Suppressor macrophage (primary cell): Measurements from ENCODE around the gene PELI2.

Source experiments
- DNase-seq, 4 experiments: peaks; one replicate each; pipeline ENCODE4 v3.0.0-alpha.2; 2020 to 2022

PELI2 gene

DNA sequence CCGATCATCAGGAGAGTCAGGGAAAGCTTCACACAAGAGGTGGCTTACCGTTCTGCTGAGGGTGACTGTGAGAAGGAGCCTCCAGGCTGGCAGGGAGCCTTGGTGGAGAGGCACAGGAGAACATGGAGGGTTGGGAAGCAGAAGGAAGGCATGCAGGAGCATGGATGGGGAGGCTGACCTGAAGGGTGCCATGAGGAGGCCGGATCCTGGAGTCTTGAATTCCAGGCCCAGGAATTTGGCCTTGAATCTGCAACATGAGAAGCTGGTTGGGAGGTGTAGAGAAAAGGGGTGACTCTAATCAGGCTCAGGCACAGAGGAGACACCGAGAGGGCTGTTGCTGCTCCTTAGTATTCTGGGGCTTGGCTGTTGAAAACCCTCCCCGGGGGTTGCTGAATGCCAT, 130.2 kb downstream of the PELI2 start:
- DNase-seq = no peak

DNA sequence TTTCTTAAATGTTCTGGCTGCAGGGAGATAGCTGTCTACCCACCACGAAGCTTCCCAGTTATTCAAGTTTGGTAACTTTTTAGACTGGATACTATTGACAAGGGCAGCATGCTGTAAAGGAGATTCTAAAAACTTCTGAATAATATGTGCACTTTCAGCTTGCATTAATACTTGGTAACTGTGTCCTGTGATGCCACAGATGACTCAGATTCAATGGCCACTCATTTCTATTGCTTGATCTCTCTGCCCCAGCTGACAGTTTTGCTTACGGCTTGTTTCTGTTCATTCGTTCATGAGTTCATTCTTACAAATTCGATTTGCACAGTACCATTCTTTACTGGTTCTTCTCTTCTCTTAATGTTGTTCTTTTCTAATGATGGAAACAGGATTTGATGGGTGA, 142.8 kb downstream of the PELI2 start:
- DNase-seq = no peak

DNA sequence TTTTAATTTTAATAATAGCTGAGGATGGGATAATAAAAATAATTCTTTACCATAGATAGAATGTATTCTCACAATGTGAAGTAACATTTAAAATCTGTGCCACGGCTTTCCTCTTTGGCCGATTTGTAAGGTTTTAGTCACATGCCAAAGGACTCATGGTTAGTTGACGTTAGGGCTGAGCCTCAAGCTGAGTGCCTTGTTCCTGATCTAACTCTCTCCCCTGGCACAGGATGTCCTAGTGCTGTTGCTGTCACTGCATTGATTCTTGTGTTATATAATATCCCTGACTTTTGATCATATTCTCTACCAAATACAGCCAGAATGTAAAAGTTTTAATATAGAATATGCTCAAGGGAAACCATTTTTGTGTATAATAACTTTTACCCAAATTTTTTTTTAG, 144.3 kb downstream of the PELI2 start:
- no peak for DNase-seq

DNA sequence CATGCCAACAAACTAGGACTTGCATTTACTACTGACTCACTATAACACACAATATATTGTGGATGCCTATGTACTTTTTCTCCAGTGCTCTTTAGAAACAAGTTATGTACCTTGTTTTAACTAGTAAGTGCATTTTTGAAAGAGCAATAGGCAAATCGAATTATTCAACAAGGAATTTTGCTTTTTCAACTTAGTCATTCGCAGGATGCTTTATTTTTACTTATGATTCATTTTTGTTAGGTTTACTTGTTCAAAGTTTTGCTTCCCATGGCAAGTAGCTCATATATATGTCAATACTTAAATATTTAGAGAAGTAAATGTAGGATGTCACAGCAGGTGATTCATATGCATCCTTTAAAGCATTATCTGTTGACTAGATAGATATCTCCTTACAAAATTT, 149.8 kb downstream of the PELI2 start:
- DNase-seq = no peak

DNA sequence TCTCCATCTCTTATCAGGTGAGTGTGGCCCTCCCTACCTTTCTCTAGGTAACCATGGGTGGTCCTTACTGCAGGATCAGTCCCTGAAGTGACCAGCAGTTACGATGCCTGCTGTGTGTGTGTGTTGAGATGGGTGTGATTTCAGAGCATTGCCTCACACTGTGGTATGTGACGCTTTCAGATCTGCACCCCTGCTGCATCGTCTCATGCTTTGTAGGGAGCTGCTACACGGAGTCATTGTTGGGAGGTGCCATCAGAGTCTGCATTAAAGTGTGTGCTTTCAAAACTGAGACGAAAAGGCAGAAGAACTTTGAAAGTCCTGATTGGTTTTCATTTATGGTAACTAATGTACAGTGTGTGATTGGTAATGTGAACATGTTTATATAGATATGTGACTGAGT, 150.5 kb downstream of the PELI2 start:
- no peak for DNase-seq

DNA sequence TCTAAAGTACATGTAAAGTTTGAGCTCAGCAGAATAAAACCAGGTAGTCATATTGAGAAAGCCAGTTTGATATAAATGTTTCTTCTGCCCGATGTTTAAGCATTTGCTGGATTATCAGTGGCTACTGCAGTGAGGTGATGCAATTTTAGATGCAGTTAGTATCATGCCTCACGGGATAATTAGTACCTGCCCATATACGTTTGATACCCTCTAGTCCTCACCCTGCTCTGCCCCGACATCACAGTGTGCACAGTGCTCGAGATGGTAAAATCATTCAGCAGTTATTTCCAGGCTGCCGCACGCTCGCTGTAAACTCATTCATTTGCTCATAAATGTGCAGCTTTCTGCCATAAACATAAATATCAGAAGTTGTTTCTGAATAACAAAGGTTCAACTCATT, 152.7 kb downstream of the PELI2 start:
- no peak for DNase-seq

DNA sequence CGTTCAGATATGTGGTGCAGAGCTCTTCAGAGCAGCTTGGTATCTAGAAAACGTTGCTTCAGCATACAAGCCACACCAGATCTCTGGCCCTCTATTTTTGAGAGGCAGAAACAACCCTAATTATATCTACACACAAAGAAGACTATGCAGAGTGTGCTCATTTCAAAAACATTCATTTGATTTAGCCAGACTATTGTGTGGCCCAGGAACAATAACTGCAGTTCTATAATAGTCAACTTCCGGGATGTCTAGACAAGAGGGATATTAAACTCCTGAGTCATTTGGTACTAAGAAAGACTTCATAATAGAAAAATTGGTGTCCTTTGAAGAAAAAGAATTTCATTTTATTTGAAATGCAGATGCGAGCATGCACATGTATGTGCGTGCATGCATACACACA, 153.8 kb downstream of the PELI2 start:
- DNase-seq = no peak

DNA sequence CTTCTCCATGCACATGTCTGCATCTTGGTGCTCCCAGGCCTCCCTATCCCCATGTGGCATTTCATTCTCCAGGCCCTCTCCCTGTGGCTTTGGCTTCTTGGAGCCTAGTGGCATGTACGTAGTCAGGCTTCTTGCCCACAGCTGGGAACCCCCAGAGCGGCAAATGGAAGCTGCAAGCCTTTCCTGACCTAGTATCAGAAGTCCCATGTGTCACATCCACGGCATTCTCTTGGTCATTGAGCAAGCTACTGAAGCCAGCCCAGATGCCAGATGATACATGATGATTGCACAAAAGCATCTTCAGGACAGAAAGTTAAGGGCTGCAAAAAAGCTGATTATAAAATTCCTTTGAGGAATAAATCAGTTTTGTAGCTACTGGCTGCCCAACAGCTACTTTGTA, 154.9 kb downstream of the PELI2 start:
- DNase-seq = no peak

DNA sequence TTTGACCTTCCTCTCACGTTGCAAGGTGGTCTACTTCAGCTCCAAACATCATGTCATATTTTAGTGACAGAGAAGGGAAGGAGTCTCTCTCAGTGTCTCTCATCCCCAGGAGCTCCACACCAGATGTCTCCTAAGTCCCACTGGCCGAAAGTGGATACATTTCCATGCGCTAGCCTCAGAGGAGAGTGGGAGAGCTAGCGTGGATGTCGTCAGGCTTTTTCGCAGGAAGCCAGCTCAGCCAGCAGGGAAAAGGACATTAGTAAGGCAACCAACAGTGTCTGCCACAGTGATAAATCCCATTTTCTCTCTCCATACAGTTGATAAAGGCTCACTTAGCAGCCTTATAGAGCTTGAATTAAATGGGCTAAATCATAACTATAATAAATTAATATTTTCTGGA, 155.7 kb downstream of the PELI2 start:
- no peak for DNase-seq

DNA sequence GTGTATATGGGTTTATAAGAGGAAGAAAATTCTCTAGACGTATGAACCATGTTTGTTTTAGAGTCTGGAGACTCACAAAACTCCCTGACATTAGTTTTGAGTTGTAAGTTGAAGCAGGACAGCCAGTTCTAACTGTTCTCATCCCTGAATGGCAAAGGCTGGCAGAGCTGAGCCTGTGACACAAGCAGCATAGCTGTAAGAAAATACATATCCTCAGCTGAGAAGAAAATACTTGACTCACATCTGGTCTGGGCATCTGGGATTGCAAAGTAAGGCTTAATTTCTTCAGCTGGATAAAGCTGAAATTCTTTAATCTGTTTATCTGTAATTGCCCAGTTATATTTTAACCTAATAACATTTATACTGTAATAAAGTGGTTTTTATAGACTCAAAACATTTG, 156.3 kb downstream of the PELI2 start:
- no peak for DNase-seq

DNA sequence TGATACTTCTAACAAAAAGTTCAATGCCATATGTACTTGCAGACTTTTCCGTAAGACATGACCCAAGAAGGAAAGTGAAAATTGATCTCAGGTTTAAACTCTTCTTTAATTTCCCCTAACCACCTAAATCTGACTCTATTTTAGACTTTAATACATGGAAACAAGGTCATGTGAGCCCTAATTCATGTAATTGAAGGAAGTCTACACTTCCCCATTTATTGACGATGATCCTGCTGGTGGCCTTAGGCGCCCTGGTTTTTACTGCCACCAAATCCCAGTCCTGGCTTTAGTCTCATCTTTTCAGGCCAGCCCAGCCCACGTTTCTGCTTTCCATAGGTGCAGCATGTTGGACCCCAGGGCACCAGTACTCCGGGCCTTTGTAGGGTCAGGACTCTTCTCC, 157.9 kb downstream of the PELI2 start:
- DNase-seq = peak; percentile 39 to 60 (median 50)

DNA sequence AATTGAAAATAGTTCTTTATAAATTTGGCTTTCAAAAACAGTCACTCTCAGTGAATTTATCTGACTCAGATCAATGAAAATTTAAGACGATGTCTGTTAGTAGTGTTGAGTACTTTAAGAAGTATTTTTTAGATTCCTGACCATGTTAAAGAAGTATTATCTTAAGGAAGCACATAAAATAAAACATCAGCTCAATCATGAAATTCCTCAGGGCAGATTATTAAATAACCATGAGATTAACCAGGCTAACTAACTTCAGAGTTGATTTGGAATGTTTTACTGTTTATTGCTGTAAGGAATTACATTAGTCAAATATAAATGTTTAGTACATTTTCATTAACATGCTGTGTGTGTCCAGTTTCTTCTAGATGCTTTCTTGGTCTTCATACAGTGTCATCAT, 160.2 kb downstream of the PELI2 start:
- DNase-seq = no peak

DNA sequence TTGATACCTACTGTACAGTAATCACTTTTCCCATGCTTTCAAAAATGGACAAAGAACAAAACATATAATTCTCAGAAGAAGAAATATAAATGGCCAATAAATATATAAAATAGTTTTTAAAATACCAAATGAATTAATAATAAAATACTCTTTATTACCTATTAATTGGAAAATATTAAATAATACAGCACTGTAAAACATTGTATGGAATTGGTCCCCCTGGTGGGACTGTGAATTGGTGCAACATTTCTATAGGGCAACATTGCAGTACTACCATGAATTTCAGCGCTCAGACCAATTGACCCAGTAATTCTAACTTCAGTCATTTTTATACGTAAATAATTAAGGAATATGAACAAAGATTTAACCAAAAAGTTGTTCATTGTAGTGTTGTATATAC, 162.6 kb downstream of the PELI2 start:
- DNase-seq = peak in 1 of 4 experiments; percentile 2

DNA sequence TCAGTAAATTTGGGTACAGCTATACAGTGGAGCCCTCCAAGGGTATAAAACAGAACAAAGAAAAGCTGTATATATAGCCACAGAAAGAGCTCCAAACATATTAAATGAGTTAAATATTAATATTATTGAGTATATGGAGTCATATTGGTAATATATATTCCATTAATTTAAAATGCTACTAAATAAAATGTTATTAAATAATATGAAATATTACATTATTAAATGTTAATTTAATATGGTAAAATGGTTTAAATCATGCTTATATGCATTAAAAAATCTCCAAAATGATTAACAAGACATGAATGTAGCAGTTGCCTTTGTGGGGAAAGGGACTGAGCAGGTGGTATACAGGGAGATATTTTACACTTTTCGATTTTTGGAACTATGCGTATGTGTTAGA, 164.0 kb downstream of the PELI2 start:
- no peak for DNase-seq

DNA sequence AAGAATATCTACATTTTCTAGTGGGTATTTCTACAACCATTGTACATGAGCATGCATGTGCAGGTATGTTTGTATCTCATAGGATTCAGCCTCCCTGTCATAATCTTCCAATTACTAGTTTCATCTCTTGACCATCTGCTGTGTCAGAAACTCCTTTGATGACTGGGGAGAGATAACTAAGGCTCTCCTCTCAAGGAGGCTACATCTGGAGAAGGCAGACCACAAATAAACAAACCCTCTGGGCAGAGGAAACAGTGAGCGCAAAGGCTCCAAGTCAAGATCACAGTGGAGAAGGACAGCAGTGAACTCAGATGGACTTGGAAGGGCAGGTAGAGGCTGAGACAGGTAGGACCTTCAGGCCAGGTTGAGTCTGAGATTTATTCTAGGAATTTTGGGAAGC, 166.4 kb downstream of the PELI2 start:
- no peak for DNase-seq

DNA sequence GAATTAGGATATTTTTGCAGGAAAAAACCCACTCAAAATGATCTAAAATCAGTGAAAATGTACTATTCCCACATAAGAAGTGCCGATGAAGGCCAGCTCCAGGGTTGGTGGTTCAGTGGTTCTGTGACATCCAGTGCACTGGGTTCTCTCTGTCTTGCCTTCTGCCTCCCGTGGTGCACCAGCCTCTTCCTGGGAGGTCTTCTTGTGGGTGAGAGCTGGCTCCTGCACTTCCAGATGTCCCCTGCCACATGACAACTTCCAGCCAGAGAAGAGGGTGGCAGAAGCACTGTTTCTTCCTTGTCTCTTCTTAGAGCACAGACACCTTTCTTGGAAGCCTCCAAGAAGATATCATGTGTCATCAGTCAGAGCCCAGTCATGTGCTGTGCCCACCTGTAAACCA, 170.9 kb downstream of the PELI2 start:
- DNase-seq = no peak

DNA sequence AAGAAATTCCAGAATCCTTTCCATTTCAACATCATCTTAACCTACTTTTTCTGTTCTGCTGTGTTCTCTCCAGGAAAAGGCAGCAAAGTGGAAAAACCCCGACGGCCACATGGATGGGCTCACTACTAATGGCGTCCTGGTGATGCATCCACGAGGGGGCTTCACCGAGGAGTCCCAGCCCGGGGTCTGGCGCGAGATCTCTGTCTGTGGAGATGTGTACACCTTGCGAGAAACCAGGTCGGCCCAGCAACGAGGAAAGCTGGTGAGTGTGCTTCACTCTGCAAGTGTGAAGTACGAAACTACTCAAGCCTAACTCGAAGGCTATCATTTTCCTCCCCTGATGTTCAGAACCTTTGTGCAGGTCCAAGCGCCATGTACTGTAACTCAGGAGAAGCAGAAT, 172.0 kb downstream of the PELI2 start:
- DNase-seq = no peak

DNA sequence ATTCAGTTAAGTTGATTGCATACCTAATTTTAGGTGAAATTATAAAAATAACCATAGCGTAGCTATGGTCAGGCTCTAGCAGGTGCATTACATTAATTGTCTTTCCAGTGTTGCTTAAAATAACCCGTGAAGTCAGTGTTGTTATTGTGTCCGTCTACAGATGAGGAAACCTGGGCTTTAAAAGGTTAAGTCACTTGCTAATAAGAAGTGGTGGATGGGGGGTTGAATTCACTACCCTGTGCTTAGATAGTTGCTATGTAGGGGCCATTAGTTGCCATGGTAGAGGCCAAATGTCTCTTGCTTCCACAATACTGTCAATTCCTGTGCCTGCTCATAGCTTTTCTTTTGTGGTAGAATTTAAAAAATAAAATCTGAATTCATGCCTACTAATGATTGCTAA, 174.8 kb downstream of the PELI2 start:
- no peak for DNase-seq

DNA sequence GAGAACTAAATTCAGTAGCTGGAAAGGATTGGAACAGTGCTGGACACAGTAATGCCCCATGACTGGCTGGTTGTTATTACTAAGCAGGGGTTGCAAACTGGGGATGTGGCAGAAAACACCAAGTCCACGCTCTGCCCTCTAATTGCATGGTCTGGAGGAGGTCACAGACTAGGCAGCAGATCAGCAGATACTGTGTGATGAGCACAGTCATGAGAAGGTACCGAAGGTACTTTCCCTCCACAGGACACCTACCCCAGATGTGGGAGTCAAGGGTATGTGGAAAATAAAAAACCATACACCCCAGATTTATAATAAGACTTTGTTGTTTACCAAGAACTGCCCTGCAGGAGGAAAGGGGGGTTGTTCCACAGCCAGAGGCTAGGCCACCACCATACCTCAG, 175.3 kb downstream of the PELI2 start:
- no peak for DNase-seq

DNA sequence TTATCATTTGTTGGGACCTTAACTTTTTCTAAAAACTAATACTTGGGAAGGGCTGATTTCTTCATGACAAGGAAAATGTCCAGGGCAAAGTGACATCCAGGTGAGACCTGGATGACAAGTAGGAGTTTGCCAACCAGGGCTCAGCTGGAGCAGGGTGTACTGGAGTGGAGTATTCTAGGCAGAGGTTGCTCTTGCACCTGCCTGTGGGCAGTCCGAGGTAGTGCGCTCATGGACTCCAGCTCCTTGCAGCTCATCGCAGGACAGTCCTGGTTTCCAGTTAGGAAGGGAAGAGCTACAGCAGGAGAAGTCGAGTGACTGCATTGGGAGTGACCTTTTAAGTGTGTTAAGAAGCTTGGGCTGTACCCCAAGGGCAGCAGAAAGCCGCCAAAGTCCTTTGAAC, 175.9 kb downstream of the PELI2 start:
- peak in 1 of 4 experiments; percentile 35 for DNase-seq

DNA sequence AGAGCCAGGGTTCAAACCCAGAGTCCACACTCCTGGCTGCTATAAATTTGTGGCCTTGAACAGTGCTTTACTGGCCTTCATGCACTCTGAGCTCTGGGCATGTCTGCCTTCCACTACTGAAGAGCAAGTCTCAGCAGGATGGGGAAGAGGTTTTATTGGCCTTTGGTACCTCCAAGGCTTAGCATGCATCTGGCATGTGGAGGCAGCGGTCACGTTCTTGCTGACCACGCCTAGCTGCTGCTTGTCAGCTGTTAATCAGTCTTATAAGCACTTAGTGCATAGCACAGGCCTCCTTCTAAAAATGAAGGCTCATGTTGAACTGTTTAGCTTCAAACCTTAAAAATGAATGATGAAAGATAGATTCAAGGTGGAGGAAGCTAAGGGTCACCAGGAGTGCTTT, 177.5 kb downstream of the PELI2 start:
- DNase-seq = no peak

DNA sequence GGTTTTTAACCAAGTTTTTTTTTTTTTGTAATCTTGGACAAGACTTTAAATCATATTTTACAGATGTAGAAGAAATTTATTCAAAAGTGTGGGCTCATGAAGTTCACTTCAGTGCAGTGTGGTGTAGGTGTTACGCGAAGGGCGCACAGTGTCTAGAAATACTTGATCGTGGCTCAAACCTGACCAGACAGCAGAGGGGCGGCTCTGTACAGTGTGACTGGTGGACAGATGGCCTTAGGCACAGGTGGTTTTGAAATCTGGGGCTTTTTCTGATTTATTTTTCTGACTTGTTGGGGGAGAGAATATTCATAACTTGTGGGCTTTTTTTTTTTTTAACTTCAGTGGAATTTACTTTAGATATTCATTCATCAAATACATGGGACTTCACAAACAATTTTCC, 179.2 kb downstream of the PELI2 start:
- no peak for DNase-seq

DNA sequence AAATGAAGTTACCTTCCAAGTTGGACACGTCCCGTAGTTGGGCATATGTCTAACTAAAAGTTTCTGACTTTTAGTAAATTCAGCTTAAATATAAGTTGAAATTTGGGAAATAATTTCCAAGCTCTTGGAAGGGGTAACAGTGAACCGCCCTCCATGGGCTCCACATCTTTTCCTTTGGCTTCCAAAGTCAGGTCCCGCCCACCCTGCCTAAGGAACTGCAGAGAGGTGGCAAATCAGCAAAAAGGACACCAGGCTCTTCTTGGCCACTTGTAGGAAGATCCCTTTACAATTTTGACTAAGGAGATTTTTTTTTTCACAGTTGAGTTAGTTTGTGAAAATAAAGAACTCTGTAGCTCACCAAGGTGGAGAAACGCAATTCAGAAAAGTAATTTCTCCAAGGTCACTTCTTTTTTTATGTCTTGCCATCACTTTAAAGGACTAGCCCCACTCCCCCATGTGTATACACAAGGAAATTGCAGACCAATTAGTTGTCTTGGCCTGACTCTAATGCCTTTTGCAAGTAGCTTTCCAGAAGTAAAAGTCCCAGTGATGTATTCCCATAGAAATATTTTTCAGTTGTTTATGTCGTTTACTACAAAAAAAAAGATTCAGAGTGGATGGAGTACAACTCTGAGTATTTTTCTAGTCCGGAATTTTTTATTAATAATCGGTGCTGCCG, 181.2 kb downstream of the PELI2 start:
- DNase-seq = no peak

DNA sequence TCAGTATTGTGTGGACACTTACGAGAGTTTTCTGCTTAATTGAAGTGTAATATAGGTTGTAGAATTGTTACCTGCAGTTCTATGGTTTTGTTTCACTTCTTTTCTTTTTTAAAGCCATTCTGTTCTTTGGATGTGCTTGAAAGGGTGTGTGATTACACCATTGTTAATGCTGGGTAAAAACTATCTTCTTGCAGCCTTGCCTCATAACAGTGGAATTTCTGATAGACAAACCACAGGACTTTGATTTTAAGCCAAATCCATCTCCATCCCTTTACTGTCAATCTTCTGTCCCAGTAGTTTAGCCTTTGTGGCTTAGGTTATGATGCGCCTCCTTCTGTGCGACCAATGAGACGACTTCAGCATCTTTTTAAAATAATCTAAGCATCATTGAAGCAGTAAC, 182.3 kb downstream of the PELI2 start:
- no peak for DNase-seq

DNA sequence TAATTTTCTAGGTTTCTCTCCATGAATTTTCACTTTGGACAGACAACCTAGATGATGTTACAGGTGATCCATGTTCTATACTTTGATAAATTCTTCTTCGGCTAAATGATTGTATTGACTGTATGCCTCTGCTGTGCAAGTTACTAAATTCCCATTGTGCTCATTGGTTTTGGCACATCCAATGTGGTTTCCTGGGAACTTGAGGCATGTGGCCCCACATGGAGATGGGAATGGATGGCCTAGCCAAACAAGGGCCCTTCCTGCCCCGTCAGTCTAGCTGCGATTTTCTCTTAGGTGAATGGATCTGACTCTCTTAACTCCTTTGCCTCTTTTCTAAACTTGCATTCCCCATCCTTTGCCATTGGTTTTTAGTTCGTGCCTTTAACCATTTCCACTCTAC, 186.2 kb downstream of the PELI2 start:
- DNase-seq = no peak

DNA sequence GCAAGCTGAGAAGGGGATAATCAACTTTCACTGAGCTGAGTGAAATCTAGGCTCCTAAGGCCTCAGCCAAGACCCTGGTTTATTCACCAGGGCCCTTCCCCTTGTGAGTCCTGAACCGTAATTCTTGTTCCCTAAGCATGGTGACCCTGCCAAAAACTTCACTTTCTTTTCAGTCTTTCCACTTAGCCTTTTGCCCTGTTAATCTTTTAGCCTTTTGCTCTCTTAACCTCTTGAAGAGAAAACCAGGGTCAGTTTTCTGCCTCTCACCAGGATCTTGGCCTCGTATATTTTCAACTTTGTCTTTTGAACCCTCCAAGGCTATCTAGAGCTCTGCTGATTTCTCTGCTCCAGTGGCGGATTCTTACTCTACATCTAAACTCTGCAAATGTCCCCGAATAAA, 191.0 kb downstream of the PELI2 start:
- DNase-seq = no peak
